ENCODE measurements around the gene GSG1L.

GSG1L gene

DNA sequence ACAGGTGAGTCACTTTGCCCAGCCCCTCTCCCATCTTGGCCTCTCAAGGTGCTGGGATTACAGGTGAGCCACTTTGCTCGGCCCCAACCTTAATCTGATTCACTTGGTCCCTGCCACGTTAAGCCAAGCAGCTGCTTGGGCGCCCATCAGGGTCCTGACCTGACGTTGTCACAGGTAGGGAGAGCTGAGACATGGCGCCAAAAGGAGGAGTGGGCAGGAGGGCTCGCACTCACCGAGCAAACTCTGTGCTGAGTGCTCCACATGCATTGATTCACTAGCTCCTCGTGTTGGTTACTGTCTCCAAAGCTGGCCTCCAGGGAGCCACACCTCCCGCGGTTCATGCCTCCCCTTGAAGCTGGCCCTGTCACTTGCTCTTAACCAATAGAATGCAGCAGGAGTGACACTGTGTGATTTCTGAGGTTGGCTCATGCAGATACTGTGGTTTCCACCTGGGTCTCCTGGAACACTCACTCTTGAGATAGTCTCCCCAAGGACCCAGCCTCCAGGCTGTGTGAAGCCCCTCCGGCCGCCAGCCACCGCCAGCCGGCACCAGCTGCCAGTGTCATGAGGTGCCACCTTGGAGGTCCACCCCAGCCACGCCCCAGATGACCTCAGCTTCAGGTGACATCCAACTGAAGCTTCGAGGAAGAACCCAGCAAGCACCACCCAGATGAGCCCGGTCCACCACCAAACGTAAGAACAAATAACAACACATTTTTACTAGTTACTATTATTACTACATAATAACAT lies 223.0 kb downstream of the GSG1L start:
- DNase-seq: no peak

DNA sequence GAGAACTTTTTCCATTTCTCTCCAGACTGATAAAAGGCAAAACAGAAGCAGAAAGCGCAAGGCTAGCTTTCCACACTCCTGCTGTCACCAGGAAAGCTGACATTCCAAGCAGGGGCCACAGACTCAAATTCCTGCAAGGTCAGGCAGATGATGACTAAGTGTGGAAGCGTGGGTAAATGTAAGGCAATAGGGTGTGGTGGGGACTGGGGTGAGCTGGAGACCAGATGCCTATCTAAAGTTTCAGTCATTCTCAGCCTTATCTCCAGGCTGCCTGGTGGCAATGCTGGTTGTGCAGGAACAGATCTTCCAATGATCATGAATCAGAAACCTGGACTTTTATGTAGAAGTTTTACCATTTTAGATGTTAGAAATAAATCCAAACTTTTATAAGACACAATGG lies 224.1 kb downstream of the GSG1L start:
- DNase-seq: no peak

DNA sequence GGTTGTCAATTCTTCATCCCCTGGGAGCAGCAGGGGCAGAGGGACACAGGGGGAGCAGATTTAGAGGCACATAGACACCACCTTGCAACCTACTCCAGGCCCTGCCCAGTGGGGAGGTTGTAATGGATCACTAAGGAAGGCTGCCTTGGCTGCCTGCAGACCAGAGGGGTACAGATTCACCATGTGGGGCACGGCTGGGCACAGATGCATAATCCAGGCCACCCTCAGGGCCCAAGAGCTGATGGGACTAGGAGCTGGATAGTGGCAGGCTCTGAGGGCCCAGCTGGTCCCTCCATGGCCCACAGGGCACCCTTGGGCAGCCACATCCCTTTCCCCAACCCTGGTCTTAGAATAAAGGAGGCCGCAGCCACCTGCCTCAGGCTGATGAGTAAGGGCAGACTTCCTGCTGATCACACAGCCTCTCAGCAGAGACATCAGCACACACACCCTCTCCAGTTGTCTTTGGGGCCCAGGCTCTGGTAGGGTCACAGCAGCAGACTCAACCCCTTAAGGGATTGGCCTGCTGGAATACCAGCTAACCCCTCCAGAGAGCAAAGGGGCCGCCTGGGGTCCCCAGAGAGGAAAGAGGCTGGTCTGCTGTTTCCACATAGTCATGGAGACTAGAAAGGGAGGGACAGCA lies 224.9 kb downstream of the GSG1L start:
- DNase-seq: no peak

DNA sequence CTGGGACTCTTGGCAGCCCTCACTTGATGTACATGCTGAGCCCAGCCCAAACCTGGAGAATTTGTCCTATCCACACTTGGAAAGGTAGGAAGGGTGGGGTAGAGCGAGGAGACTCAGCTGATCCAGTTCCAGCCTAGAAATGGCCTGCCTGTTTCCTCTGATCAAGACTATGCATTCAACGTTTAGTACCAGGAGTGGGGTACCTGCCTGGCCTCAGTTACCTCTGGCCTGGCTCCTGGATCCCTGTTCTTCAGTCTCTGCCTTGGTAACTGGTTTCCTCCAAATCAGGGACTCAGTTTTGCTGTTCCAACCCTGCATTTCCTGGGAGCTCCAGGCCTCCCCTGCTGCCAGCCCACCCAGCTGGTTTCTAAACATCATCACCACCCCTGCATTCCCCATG lies 233.5 kb downstream of the GSG1L start:
- DNase-seq: no peak

DNA sequence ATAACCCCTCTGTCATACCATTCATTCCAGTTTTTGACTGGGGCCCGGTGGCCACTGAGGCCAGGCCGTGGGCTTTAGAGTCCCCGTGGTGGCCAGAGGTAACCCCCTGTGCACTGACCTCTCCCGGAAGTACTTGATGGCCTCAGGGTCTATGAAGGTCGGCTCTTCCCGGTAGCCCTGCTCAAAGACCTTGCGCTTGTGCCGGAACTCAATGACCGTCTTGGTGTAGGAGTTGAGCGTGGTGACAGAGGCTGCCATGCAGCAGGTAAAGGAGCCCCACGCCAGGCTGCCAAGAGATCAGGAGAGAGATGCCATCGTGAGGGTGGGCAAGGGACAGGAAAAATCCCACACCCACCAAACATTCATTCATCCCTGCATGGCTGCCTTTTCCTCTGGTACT lies 234.8 kb downstream of the GSG1L start:
- no peak for DNase-seq

DNA sequence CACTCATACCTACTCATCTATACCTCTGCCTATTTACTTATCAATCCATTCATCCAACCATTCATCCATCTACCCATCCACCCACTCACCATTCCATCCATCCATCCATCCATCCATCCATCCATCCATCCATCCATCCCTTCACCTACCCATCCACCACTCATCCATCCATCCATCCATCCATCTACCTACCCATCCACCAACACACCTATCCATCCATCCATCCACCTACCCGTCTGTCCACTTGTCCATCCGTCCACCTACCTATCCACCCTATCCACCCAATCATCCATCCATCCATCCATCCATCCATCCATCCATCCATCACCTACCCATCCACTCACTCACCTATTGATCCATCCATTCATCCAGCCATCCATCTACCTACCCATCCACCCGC lies 235.7 kb downstream of the GSG1L start:
- DNase-seq: no peak

DNA sequence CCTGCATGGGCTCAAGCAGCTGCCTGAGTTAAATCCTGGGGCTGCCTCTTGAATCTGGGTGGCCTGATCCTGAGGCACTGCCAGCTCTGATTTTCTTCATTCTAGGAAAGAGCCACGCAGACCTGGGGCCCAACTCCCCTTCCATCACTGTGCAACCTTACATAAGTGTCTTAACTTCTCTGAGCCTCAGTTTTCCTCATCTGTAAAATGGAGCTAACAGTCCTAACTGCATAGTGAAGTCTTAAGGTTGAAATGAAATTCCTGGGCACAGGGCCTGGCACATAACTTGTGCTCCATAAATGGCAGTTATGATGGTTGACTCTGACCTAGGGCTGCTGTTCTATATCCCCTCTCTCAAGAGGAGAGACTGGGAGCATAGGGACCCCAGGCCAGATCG lies 236.6 kb downstream of the GSG1L start:
- DNase-seq: no peak

DNA sequence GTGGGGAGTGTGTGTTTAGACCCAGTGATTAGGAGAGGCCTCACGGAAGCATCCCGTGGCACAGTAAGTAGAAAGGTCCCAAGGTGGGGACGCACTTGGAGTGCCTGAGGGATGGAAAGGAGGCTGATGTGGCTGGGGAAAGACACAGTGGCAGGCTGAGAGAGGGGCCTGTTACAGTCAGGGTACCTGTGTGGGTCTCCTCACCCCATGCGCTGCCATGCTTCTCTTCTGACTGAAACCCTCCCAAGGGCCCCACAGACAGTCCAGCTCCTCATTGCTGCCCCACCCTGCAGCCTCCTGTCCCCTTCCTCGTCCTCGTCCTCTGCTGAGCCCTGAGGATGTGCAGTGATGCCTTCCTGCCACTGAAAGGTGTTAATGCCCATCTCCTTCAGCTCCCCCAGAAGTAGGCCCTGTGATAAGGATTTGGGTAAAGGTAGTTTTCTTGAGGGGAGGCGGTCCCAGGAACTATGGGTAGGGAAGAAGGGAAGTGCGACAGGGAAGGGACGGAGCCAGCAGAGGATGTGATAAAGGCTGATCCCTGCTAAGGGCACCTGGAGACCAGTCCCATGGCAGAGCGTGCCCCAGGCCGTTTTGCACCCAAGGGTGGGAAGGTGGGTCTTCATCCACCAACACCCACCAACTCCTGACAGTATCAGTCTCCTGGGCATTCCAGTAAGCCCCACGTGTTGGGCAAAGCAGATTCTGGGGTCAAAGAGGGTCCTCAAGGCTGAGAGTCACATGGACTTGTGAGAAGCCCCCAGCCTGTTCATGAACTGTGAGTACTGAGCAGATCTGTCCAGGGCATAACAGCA lies 237.2 kb downstream of the GSG1L start:
- DNase-seq: no peak

DNA sequence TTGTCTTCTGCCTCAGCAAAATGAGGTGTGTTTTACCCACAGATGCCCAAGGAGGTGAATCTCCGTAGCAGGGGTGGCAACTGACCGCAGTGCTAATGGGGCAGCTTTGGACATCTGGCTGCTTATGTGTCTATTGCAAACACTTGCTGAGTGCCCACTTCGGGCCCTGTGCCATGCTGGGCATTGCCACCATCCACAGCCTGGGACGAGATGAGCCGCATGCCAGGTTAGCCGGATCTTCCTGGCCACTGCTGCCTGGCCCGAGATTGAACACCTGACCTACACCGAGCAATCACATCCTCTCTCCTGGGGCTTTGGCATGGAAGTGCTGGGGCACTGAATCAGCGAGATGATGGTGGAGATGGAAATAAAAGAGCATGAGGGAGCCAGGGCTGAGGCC lies 238.7 kb downstream of the GSG1L start:
- no peak for DNase-seq

DNA sequence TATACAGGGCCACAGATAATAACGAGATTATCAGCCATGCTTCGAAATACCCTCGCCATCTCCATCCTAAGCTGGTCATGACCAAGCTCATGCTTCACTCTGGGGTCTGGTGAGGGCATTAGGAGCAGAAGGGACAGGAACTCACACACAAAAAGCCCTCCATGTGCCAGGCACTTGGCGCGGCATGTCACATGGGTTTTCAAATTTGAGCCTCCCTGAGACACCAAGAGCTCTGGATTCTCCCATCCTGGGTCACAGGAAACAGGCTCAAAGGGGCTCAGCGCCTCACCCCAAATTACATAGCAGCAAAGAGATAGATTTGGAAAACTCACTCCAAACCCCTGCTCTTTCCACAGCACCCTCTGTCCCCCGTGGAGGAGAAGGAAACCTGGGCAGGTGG lies 239.5 kb downstream of the GSG1L start:
- DNase-seq: no peak

DNA sequence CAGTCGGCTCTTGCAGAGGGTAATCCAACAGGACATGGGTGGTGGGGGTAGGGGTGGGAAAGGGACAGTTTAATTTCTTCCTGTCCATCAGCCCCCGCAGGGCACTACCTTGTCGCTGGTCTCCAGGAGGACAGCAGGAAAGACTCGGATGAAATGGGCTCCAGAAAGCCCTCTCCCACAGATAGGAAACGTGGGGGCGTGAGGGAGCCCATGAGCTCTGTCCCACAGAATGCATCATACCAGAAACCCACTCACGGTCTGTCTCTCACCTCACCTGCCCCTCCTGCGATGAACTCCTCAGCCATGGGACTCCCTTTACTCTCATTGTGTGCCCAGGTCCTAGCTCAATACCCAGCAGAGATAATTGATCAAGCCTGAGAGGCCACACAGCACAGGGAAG lies 240.1 kb downstream of the GSG1L start:
- no peak for DNase-seq

DNA sequence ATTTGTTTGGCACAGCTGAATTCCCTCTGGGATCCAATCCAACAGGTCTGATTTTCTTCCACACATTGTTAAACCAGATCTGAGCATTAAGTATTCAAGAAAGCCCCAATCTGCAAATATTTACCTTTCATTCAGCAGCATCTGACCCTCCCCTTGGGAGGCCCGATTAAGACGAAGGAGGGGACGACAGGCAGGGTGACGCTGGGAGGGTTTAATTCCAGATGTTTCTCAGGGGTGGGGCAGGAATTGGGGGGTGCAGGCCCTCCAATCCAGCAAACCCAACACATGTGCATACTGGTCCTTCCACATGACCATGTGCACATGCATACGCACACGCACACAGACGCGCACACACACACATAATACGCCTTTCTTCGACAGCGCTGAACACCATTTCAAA lies 240.5 kb downstream of the GSG1L start:
- DNase-seq: no peak

DNA sequence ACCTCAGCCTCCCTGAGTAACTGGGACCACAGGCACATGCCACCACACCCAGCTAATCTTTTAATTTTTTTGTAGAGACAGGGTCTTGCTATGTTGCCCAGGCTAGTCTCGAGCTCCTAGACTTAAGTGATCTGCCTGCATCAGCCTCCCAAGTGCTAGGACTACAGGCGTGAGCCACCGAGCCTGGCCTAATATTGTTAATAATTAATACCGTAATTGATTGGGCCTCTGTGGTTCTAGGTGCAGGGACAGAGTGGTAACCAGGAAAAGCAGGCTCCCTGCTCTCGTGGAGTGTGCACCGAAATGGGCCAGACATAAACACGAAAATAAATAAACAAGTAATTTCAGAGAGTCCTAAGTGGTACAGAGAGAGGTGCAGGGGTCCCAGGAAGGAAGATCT lies 241.0 kb downstream of the GSG1L start:
- DNase-seq: no peak

DNA sequence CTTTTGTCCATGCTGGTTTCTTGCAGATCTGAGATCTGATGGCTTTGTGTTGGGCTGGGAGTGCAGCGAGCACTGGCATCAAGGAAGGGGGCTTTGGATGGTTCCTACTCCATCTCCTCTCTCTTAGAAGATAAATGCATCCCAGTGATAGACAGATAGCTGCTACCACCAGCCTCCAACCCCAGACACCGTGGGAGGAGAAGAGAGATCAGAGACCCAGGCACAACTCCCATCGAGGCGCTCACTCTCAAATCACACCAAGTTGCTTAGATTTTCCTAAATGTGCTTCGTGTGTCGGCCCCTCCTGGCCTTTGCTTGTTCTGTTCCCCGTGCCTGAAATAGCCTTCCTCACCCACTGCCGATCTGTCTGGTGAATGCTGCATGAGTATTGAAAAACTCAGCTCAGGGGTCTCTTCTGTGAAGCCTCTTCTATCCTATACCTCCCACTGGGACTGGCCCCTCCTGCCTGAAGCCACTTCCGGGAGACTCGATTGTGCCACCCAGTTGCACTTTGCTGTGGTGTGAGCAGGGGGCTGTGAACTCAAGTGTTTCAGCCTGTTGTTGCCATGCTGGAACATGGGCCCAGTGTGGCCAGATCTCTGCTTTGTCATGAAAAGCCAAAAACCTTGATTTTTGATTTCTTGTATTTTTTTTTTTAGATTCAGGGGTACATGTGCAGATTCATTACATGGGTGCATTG lies 242.7 kb downstream of the GSG1L start:
- no peak for DNase-seq

DNA sequence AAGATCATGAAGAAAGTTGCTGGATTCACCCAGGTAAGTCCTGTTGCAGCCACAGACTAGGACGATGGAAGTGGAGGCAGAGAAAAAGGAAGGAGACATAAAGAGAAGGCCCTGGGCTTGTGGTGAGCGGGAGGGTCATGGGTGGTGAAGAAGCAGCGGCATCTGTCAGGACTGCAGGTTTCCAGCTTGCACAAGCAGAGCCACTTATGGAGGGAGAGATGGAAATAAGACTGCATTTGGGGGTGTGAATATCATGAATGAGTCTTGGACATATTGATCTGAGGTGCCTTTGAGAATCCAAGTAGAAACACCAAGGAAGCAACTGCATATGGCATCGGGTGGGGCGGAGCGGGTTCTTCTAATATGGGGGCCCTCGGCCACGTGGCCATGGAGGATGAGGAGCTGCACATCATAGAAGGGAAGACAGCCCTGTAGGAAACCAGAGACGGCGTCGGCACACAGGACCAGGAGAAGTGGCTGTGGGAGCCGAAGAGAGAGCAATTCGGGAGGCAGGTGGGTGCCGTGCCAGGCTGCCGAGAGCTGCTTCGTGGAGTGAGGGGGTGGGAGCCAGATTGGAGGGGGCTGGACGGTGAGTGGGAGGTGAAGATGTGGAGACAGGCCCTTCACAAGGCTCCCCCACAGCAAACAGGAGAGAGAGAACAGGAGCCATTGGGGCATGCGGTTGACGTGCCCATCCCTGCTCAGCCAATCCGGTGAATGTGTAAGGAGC lies 243.5 kb downstream of the GSG1L start:
- DNase-seq: no peak

DNA sequence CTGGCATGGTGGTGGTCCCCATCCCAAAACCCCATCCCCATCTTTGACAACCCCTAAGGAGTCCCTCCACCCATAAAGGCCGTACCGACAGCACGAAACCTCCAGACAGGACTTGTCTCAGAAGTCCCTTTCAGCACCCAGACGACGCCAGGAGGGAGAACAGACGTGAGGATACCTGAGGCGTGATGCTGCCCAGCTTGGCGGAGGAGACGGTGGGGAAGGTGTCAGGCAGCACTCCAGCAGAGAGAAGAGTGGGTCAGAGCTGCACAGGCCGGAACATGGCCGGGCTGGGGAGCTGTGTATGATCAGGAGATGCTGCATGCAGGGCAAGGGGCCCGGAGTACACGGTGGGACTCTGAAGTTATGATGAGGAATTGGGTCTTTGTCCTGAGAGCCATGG lies 244.2 kb downstream of the GSG1L start:
- DNase-seq: no peak

DNA sequence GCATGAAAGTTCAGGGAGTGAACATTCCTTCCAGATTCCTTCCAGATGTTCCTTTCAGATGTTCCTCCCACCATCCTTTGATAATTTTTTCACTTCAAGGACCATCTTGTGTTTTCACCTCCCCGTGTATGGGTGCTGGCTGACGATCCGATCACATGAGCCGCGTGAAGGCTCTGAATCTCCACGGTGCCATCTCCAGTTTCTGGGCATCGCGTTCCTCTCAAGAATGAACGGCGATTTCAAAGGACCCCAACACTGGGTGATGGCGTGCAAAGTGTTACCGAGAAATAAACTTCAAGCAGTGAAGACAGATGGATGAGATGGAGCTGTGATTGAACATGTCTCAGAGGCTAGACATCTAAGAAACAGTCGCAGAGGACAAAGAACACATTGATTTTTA lies 245.3 kb downstream of the GSG1L start:
- DNase-seq: no peak

DNA sequence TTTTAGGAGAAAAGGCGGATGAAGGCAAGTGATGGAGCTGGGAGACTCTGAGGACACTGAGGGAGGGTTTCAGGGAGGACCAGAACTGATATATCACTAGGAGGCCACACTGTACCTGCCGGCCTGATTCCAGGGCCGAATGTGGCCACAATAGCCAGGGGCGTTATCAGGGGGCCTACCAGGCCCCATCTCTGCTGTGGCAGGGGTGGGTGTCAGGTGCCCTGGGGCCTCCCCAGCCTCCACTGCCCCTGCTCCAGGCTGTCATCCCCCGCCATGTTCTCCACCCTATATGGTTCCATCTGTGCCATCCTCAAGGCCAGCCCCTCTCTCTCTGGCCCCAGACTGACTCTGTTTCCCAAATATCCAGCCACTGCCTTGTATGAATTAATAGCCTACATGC lies 246.5 kb downstream of the GSG1L start:
- no peak for DNase-seq

DNA sequence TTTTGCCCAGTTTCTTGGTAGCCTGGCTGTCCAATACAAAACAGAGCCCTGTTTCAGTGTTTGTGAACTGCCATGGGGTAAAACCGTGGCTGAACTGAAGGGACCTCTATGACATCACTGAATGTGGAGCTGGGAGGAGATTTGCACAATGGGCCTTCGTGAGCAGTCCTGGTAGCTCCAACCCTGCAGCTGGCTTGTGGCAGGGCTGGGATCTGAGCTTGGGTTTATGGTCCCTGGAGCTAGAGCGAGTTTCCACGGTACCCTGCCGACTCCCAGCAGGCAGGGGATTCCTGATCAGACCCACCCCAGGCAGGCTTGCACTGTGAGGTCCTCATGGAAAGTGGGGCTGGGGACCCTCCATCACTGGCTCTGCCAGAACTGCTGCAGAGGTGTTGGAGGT lies 247.0 kb downstream of the GSG1L start:
- DNase-seq: no peak

DNA sequence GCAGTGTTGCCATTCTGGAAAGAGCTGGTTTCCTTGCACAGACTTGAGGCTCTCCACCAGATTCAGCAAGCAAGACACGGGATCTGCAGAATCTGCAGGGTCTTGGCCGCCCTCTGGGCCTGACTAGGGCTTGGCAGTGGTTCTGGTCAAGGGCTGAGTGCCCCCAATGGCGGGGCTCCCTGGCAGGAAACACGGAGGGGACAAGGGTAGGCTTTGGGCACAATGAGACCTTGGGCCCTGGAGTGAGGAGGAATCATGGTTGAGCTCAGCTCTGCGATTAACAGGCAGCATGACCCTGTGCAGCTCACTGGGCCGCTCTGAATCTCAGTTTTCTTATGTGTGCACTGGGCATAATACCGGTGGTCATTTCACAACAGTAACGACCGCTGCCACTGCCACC lies 249.9 kb downstream of the GSG1L start:
- DNase-seq: no peak

DNA sequence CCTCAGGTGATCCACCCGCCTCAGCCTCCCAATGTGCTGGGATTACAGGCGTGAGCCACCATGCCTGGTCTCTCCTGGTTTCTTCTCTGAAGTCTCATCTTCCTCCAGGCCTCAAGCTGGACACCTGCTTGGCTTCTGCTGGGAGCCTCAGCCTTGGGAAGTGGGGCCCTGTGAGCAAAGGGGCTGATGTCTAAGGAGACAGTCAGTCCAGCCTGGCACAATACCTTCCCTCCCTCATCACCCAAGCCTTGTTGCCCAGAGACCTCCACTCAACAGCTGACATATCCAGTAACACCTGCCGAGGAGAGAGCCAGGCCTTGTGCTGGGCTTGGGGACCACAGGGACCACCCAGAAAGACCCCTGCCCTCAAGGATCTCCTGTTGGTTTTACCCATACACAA lies 251.6 kb downstream of the GSG1L start:
- DNase-seq: no peak

DNA sequence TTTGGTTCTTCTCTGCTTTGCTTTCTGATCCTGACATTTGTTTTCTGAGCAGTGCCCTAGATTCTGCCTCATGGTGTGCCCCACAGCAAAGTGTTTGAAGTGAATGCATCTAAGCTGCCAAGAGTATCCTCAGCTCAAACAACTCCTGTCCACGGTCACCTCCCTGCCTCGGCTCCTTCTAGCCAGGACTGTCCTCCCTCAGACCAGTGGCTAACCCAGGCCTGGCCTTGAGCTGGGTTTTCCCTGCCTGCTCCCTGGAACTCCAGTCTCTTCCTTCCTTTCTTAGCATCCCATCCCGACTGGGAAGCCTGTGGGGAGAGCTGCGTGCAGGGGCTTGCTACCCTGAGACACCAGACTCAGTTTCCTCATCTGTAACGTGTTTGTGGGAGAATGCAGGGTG lies 256.5 kb downstream of the GSG1L start:
- DNase-seq: no peak

DNA sequence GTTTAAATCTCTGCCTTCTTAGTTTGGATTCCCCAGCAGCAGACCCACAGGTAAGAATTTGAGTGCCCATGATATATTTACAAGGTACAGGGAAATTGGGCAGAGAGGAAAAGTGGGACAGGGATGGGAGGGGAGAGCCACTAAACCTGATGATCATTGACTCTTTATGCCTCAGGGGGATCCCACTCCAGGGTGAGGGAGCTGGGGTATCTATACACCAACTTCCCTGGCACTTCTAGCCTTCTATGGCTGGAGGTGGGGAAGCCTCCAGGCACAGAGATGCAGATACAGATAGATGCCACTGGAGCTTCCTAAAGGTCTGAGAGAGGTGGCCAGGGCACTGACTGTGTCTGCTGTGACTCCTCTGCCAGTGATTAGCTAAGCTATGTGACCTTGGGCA lies 257.1 kb downstream of the GSG1L start:
- DNase-seq: no peak

Data from DMS 273 treated with DMSO at 0.1 percent for 48 hours (cell line).